ENCODE data around the gene SAMHD1.

GRCh38 chr20:36852187-36852586, 99.3 kb downstream of the SAMHD1 start:
- TF ChIP-seq CTCF (IDR thresholded peaks at IDR 0.05; ENCODE audit: insufficient read depth, low read length, poor library complexity, severe bottlenecking) = no peak
- no peak for TF ChIP-seq EZH2phosphoT487 (conservative IDR thresholded peaks at IDR 0.05; ENCODE audit: low read length)

Data from SU-DHL-6 (cell line).